AG10803 (cell line): ENCODE data around the gene BCL2L12.

Experiments used
- DNase-seq: peaks from one replicate; pipeline ENCODE4 v3.0.0; 2010; ENCODE audit warnings: low read depth
- H3K4me3 ChIP-seq: 2 replicates; pipeline ENCODE4 v1.5.1; 2011; ENCODE audit warnings: mild to moderate bottlenecking, low read length, control low read depth
- TF ChIP-seq, protein P1 (sequence below): conservative IDR thresholded peaks from 2 replicates; pipeline ENCODE4 v1.5.1; 2011; ENCODE audit warnings: mild to moderate bottlenecking, low read length, control low read depth, inconsistent platforms

BCL2L12 gene

DNA sequence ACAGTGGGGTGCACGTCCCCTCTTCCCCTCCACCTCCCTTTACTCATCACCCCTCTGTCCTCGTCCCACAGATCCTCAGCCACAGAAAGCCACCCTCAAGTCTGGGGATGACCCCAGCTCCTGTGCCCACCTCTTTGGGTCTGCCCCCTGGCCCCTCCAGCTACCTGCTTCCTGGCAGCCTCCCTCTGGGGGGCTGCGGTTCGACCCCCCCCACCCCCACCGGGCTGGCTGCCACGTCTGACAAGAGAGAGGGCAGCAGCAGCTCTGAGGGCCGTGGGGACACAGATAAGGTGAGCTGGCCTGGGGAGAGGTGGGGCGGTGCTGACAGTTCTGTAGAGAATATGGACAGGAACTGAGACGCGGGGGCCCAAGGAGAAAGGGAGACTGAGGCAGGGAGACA is 11.2 kb upstream of the BCL2L12 start:
- no peak for DNase-seq
- TF ChIP-seq, protein P1, sequence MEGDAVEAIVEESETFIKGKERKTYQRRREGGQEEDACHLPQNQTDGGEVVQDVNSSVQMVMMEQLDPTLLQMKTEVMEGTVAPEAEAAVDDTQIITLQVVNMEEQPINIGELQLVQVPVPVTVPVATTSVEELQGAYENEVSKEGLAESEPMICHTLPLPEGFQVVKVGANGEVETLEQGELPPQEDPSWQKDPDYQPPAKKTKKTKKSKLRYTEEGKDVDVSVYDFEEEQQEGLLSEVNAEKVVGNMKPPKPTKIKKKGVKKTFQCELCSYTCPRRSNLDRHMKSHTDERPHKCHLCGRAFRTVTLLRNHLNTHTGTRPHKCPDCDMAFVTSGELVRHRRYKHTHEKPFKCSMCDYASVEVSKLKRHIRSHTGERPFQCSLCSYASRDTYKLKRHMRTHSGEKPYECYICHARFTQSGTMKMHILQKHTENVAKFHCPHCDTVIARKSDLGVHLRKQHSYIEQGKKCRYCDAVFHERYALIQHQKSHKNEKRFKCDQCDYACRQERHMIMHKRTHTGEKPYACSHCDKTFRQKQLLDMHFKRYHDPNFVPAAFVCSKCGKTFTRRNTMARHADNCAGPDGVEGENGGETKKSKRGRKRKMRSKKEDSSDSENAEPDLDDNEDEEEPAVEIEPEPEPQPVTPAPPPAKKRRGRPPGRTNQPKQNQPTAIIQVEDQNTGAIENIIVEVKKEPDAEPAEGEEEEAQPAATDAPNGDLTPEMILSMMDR = no peak
- no peak overlapping the region for H3K4me3 ChIP-seq

DNA sequence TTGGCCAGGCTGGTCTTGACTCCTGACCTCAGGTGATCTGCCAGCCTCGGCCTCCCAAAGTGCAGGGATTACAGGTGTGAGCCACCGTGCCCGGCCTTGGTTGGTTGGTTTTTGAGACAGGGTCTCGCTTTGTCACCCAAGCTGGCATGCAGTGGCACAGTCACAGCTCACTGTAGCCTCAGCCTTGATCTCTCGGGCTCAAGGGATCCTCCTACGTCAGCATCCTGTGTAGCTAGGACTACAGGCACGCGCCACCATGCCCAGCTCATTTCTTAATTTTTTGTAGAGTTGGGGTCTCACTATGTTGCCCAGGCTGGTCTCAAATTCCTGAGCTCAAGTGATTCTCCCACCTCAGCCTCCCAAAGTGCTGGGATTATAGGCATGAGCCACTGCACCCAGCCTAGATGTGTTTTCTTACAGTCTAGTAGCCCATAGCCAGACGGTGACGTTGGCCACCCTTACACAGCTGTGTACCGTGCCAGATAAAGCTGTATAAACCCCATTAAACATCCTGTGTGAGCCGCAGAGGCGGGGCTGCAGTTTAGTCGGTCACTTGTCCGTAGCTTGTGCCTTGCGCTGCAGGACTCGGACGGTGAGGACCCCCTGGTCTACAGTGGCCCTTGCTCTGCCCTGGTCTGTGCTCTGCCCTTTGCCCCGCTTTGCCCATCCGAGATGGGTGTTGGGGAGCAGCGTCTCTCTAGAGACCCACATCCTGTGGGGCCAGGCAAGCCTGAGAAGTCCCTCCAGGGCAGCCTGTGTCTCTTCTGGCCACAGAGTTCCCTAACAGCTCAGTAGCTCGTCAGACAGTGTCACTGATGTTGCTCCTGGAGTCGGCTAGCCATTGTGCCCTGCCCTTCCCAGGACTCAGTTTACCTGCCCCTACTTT is 9.9 kb upstream of the BCL2L12 start:
- no peak for DNase-seq
- TF ChIP-seq, protein P1 = no peak
- no peak overlapping the region for H3K4me3 ChIP-seq

DNA sequence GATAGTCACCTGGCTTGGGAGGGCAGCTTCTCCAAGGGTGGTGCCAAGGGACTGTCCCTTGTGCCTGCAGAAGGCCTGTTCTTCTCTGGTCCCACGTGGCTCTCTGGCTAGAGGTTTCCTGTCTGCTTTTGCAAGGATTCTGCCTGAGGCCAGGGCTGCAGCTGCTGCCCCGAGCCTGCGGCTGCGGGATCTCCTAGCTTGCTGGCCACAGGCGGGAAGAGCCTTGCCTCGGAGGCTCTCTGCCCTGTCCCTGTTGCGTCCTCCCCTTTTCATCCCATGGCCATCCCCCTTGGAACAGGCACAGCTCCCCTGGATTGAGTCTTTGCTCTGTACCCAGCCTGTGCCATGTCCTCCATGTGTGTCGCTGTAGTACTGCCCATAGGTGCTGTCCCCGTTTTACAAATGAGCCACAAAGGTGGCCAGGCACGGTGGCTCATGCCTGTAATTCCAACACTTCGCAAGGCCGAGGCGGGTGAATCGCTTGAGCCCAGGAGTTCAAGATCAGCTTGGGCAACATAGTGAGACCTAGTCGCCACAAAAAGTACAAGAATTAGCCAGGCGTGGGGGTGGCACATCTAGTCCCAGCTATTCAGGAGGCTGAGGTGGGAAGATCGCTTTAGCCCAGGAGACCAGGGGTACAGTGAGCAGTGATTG is 9.2 kb upstream of the BCL2L12 start:
- TF ChIP-seq, protein P1 = no peak
- no peak for DNase-seq
- no peak overlapping the region for H3K4me3 ChIP-seq

DNA sequence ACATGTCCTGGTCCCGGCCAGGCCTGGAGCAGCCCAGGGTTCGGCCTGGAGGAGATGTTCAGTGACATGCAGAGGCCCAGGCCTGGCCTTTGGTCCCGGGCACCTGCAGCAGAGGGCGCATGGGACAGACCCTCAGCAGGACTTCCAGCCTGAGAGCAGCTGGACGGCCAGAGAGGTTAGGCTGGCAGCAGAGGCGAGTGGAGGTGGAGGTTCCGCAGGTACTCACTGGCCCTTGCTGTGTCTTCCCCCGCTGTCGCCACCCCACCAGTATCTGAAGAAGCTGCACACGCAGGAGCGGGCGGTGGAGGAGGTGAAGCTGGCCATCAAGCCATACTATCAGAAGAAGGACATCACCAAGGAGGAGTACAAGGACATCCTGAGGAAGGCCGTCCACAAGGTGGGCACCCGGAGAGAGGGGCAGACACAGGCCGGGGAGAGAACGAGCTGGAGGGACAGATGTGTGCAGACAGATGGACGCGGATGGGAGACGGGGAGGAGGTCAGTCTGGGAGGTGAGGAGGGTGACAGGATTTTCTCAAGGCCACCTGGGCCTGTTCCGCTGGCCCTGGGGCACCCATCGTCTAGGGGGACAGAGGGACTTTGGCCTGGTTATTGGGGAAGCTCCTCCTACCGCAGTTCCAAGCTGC is 8.1 kb upstream of the BCL2L12 start:
- DNase-seq = no peak
- no peak overlapping the region for H3K4me3 ChIP-seq
- TF ChIP-seq, protein P1 = no peak

DNA sequence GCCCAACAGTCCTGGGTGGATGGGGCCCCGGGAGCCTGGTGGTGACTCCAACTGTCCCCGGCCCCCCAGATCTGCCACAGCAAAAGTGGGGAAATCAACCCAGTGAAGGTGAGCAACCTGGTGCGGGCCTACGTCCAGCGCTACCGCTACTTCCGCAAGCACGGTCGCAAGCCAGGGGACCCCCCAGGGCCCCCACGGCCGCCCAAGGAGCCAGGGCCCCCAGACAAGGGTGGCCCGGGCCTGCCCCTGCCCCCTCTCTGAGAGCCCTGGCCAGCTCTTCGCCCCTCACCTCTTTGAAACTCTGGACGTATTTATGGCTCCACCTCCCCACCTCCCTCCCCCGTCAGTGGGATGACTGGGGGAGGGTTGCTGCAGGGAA is 7.6 kb upstream of the BCL2L12 start:
- TF ChIP-seq, protein P1 = no peak
- no peak for DNase-seq
- no peak overlapping the region for H3K4me3 ChIP-seq

DNA sequence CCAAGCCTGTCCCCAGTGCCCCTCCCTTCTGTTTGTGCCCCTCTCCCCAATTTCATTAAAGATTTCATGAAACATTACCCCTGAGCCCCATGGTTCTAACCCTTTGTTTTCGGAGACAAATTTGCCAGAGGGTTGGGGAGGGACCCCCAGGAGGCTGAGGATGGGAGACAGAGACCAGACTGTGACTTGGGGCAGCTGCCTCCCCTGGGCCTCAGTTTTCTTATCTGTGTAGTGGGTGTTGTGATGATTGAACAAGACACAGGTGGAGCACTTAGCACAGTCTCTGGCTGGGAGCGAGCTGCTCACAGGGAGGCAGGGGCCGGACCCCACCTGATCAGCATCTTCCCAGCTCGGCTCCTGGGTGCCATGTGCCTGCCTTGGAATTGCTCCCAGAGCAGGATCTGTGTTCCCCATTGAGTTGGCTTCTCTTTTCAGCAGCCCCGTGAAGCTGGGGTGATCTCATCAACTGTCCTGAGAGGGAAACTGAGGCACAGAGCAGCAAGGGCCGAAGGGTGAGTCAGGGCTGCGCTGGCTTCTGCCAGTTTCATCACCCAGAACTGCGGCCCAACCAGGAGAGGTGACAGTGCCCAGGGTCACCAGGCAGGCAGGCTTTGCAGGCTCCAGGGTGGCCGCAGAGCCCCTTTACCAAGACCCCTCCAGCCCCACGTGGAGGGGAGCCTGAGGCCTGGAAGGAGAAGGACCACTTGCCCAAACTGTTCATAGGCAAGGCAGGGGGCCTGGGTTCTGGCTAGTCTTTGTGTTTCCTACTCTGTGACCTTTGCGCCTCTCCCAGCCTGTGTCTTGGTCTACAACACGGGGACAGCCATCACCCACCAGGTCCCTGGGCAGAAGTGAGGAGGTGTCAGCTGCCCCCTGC is 6.9 kb upstream of the BCL2L12 start:
- TF ChIP-seq, protein P1 = no peak
- no peak overlapping the region for H3K4me3 ChIP-seq
- no peak for DNase-seq
